NCI-H2107 treated with DMSO at 0.1 percent for 48 hours (cell line): ENCODE measurements around the gene TMEM175.
"Not testable (repeated sequence)": the region's sequence is repeated elsewhere in the genome, so short reads cannot be mapped to it uniquely, and the experiment has no call there.

Experiments used
- DNase-seq: peaks from one replicate; lab custom pipeline; 2025; ENCODE audit not compliant: unreplicated experiment; lab: John Stamatoyannopoulos, UW

The TMEM175 gene

DNA sequence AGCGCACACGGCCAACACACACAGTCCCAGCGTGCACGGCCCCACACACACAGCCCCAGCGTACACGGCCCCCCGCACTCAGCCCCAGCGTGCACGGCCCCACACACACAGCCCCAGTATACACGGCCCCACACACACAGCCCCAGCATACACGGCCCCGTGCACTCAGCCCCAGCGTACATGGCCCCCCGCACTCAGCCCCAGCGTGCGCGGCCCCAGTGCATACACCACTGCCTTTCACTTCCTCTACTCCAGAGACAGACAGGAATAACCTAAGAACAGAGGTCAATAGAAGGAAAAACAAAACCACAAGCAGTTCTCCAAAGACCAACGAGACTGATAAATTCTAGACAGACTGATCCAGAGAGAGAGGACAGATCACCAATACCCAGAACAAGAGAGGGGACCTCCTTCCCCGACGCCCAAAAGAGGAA, 17.2 kb upstream of the TMEM175 start:
- no peak for DNase-seq

DNA sequence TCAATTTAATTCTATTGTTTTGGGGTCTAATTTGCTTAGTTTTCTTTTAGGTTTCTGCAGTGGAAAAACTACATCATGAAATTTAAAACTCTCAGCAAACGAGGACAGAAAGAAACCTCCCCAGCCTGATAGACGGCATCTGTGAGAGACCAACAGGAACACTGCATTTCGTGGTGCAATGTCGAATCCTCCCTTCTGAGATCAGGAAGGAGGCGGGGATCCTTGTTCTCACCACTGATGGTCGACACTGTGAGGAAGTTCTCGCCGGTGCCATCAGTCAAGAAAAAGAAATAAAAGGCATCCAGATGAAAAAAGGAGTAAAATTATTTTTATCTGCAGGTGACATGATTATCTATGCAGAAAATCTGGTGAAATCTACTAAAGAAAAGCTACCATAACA, 16.7 kb upstream of the TMEM175 start:
- DNase-seq, result no peak

DNA sequence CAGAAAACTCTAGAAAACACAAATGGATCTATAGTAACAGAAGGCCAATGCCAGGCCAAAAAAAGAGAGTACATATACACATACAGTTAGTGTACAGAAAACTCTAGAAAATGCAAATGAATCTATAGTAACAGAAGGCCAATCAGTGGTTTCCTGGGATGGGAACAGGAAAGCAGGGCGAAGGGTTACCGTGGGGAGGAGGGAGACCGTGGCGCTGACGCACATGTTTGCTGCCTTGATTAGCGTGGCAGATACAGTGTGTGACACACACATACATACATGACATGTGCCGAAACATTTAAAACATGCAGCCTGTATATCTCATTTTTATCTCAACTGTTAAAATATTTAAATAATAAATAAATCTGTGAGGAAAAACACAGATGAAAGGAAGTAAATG, 14.8 kb upstream of the TMEM175 start:
- DNase-seq, result no peak

DNA sequence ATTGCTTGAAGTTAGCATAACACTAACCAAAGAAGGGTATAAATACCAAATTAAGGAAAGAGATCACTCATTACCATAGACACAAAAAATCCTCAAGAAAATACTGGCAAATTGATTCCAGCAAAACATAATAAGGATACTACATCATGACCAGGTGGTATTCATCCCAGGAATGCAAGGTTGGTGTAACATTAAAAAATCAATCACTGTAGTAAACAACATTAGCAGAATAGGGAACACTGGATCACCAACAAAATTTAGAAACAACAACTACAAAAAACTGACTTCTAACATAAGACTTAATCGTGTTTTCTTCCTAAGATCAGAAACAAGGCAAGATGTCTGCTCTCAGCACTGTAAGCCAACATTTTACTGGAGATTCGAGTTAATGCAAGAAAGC, 14.3 kb upstream of the TMEM175 start:
- no peak for DNase-seq

DNA sequence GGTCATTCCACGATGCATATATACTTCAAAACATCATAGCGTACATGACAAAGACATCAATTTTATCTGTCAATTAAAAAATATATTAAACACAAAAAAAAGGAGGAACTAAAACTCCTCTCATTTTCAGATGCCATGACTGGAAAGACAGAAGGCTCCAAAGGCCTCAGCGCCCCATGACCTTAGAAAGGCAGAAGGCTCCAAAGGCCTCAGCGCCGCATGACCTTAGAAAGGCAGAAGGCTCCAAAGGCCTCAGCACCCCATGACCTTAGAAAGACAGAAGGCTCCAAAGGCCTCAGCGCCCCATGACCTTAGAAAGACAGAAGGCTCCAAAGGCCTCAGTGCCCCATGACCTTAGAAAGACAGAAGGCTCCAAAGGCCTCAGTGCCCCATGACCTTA, 13.7 kb upstream of the TMEM175 start:
- DNase-seq, result not testable (repeated sequence)

DNA sequence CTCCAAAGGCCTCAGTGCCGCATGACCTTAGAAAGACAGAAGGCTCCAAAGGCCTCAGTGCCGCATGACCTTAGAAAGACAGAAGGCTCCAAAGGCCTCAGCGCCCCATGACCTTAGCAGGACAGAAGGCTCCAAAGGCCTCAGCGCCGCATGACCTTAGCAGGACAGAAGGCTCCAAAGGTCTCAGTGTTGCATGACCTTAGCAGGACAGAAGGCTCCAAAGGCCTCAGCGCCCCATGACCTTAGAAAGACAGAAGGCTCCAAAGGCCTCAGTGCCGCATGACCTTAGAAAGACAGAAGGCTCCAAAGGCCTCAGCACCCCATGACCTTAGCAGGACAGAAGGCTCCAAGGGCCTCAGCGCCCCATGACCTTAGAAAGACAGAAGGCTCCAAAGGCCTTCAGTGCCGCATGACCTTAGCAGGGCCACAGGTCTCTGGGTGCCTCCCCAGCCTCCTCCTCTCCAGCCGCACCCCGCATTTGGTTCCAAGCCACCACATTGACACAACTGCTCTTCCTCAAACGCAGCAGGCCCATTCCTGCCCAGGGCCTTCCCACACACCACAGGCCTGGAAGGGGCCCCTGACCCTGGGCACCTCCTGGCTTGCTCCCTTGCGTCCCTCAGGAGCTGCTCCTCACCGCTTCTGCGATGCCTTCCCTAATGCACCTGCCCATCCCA, 13.1 kb upstream of the TMEM175 start:
- not testable (repeated sequence) for DNase-seq

DNA sequence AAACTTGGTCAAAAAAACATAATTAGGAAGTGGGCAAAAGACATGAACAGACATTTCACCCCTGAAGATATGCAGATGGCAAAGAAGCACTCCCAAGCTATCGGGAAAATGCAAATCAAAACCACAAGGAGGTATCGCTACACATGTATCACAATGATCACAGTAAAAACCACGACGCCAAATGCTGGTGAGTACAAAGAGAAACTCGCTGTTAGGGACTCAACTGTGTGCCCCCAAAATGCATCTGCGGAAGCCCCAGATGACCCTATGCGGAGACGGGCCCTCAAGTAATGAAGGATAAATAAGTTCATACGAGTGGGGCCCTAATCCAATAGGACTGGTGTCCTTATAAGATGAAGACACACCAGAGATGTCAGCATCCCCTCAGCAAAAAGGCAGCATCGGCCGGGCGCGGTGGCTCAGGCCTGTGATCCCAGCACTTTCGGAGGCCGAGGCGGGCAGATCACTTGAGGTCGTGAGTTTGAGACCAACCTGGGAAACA, 10.4 kb upstream of the TMEM175 start:
- DNase-seq, result no peak

DNA sequence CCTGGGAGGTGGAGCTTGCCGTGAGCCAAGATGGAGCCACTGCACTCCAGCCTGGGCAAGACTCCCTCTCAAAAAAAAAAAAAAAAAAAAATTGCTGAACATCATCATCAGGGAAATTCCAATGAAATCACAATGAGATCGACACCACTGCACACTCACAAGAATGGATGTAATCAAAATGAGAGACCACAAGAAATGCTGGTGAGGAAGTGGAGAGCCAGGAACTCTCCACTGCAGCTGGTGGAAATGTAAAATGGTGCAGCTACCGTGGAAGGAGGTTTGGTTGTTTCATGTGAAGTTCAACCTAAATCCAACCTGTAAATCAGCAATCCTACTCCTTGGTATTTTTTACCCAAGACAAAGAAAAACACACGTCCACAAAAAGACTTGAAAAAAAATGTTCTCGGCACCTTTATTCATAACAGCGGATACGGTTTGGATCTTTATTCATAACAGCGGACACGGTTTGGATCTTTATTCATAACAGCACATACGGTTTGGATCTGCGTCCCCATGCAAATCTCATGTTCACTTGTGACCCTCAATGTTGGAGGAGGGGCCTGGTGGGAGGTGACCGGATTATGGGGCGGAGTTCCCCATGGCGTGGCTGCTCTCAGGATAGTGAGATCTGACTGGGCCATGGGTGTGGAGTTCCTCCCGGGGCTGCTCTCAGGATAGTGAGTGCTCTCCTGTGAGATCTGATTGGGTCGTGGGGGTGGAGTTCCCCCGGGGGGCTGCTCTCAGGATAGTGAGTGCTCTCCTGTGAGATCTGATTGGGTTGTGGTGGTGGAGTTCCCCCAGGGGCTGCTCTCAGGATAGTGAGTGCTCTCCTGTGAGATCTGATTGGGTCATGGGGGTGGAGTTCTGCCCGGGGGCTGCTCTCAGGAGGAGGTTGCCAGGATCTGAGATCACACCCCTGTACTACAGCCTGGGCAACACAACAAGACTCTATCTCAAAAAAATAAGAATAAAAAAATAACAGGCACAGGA, 7.9 kb upstream of the TMEM175 start:
- DNase-seq, result no peak

DNA sequence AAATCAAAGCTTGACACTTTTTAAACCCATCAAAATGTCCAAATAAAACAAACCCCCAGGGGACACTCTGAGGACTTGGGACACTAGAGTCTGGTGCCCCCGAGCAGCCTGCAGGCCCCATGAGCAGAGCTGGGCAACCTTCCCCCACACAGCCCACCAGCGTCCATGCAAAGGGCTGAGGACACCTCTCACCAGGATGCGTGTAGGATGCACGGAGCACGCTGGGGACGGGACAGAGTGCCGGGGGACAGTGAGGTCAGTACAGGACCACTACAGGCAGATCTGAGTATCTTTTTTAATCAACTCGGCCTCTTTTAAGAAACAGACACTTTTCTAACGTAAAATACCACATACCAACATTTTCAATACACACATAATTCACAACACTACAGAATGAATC, 7.1 kb upstream of the TMEM175 start:
- no peak for DNase-seq

DNA sequence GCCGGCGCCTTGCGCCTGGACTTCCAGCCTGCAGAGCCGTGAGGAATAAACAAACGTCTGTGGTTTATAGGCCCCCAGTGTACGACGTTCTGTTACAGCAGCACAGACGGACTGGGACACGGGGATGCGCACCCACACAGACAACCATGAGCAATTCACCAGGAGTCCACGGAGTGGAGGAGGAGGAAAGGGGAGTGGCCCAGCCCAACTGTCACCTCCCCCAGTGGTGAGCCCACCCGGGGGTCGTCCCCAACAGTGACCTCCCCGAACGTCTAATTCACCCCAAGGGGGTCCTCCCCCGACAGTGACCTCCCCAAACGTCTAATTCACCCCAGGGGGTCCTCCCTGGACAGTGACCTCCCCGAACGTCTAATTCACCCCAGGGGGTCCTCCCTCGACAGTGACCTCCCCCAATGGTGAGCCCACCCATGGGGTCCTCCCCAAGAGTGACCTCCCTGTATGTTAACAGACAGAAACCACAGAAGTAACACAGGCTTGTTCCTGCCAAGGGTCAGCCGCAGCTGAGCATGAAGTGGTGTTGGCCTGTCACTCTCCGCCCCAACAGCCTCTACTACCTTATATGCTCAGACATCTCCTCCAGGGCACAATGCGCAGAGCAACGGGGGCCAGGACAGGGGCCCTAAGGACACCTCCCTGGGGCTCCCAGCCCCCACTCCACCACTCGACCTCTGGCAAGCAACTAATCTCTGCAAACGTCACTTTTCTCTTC, 6.3 kb upstream of the TMEM175 start:
- DNase-seq, result no peak

DNA sequence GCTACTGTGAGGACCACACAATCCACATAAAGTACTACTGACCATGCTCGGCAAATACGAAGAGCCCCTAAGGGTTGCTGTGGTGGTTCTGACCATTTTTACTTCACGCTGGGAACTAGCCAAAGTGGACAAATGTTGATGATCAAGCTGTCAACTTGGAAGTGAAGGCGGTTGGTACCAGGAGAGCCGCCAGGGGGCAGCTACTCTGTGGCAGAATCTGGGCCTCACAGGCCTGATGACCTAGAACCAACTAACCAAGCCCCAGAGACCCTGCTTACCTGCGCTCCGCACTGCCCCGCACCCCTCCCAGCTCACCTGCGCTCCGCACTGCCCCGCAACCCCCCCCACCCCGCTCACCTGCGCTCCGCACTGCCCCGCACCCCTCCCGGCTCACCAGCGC, 5.7 kb upstream of the TMEM175 start:
- no peak for DNase-seq

DNA sequence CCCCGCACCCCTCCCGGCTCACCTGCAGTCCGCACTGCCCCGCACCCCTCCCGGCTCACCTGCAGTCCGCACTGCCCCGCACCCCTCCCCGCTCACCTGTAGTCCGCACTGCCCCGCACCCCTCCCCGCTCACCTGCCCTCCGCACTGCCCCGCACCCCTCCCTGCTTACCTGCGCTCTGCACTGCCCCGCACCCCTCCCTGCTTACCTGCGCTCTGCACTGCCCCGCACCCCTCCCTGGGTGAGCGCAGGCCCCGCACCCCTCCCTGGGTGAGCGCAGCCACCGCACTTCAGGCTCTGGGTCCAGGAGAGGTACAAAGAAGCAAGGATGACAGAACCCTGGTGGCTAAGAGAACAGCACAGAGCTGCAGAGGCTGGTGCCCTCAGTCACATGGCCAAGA, 4.7 kb upstream of the TMEM175 start:
- not testable (repeated sequence) for DNase-seq

DNA sequence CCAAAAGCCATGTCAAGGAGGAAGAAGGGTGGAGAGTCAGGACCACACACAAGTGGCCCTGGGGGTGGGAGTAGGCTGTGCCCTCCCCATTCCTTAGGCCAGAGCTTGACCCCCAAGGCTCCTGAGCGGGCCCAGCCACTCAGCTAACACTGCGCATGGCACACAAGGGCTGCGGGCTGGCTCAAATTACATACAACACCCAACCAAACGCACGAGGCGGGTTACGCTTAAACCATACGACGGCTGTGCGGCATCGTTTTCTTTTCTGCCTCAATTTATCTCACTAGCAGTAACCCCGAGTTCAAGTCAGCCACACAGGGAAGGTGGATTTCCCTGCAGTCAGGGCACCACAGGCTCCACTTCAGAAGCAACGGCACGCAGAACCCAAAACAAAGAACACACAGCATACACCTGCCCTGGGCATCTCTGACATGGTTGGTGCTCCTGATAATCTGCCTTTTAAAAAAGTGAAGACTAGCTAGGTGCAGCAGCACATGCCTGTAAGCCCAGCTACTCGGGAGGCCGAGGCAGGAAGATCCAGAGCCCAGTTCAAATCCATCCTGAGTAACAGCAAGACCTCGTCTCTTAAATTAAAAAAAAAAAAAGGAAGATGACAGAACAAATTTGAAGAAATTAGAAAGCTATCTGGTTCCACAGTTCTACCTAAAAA, 3.0 kb upstream of the TMEM175 start:
- no peak for DNase-seq

DNA sequence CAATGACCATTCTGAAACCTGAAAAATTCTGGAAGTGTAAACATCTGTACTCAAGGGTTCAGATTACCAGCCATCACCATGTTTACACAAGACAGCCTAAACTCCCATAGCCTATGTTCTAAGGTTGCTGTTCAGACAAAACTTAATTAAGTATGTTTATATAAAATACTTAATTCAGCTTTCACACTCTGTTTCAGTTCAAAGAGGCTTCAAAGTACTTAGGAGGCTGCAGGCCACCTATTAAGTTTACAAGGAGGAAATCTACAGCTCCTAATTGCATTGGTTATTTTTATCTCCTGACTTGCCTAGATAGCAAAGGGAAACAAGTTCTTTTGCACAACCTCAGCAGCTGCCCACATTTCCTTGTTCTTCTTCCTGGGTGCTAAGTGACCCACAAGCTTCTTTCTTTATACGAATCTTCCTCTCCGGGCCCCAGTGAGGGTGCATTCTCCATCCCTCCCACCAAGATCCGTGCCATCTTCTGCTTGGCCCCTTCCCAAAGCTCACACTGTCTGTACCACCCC, 2.2 kb upstream of the TMEM175 start:
- no peak for DNase-seq

DNA sequence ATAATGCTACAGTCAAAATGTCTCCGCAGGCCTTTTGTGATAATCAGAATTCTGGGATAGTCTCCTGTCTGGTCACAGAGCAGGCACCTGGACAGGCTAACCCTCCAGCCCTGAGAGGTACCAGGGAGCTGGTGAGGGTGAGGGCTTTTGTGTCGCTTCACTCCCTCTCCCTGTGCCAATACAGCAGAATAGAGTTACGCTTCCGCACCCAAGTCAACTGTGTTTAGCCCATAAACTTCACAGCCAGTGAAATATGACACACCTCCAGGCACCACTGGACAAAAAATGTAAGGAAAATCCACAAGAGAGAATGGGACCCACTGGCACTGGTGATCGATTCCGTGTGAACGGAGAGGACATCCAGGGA, 1.4 kb upstream of the TMEM175 start:
- DNase-seq, result no peak

DNA sequence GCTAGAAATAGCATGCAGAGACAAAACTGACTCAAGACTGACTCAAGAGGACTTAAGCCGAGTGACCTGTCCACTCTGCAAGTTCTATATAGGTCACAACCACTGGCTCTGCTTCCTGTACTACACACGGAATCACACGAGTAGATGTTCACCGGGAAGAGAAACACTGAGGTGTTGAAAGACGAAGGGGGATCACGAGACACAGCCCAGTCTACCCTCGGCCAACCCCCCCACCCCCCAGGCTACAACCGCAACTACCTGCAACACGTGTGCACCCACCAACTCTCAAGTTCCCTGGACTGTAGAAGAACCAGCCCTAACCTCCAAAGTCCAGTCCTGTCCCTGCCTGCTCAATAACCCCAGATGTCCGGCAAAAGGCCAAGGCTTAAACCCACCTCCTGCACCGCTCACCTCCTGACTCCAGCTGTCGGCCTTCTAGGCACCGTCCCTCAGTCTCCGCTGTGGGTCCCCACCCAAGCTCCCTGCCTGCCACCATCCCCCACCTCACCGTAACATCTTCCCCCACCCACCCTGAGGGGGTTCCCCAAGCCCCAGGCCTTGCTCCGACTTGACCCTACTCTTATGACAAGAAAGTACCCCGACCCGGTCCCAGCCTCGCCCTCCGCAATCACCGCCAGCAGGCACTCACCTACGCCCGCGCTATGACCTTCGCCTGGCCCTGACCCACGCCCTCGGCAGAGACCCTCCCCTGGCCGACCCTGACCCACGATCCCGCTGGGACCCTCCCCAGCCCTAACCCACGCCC, 883 bp upstream of the TMEM175 start:
- DNase-seq, result no peak

DNA sequence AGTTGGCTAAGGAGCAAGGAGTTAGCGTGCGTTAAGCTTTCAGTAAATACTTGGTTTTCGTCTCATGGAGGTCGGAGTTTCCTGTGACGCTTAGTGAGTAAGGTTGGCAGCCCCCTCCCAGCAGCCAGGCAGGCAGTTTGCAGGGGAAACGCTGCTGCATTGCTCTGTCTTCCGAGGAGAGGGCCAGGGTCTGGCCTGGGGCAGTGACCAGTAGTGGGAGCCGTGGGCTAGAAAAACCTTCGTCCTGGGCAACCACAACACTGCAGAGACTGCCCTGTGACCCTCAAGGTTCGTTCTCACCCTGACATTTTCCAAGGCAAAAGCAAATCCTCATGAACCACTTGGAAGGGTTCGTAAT, 432 bp downstream of the TMEM175 start:
- no peak for DNase-seq

DNA sequence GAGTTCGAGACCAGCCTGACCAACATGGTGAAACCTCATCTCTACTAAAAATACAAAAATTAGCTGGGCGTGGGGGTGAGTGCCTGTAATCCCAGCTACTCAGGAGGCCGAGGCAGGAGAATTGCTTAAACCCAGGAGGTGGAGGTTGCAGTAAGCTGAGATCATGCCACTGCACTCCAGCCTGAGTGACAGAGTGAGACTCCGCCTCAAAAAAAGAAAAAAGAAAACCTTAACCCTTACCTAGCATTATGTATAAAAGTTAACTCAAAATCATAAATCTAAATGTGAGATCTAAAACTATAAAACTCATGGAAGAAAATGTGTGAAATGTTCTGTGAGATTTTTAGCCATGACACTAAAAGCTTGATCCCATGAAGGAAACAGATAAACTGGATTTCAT, 7.2 kb downstream of the TMEM175 start:
- not testable (repeated sequence) for DNase-seq

DNA sequence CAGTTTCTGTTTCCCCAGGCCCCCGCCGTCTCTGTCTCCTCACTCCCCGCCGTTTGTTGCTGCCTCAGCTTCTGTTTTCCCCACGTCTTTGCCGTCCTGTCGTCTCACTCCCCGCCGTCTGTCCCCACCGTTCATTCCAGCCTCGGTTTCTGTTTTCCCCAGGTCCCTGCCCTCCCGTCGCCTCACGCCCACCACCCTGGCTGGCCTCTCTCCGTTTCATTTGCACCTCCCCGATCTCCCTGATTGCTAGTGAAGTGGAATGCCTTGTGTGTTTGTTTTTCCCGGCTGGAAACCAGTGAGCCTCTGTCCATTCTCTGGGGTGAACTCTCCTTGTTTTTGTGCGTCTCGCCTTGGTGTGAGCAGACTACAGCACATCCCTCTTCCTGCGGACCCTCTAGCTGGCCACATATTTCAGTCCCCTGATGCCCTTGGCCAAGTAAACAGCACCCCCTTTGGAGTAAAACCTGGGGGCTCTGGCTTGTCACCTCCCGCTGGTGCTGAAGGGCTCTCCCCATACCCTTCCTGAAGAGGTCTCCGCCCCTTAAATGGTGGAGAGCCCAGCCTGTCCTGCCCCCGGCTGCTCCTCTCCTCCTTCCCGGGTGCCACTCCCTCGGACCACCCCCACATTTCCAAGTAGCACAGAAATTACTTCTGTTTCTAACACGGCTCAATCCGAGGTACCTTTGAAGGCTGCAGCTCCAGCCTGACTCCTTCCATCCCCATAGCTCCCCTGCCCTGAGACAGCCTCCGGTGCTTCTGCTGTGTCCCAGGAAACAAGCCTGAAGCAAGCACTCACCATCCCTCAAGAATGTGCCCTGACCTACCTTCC, 13.2 kb downstream of the TMEM175 start:
- DNase-seq, result no peak
